Measurements from ENCODE around the gene PSD.

Gene PSD

GRCh38 chr10:102384606-102385429, 33.8 kb downstream of the PSD start:
- DNase-seq (ENCODE audit: low read depth) = no peak

GRCh38 chr10:102384053-102384452, 34.5 kb downstream of the PSD start:
- no peak for DNase-seq (ENCODE audit: low read depth)

DNA sequence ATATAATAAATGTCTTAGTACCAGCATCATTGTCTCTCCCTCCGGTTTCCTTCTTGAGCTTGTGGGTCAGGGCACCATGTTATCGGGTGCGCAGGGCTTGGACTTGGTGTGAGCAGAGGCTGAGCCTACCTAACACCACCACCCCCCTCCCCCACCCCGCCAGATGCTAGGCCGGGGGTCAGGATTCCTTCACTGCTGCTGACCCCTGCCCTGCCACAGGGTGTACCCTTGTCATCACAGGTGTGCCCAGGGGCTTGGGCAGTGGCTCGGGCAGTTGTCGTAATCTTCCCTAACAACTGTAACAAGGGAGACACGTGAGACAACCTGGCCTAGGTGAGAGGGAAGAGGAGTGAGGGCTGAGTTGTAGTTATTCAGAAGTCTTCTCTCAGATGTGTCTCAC, 35.7 kb downstream of the PSD start:
- DNase-seq (ENCODE audit: low read depth) = no peak

DNA sequence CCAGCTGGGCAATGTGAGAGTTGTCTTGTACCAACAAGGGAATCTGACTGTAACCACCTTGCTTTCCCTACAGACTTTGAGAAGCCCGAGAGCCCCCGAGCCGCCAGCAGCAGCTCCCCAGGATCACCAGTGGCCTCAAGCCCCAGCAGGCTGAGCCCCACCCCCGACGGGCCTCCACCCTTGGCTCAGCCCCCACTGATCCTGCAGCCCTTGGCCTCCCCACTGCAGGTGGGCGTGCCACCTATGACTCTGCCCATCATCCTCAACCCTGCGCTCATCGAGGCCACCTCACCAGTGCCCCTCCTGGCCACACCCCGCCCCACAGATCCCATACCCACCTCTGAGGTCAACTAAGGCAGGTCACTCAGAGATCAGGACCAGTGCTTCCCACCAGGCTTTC, 36.6 kb downstream of the PSD start:
- no peak for DNase-seq (ENCODE audit: low read depth)

DNA sequence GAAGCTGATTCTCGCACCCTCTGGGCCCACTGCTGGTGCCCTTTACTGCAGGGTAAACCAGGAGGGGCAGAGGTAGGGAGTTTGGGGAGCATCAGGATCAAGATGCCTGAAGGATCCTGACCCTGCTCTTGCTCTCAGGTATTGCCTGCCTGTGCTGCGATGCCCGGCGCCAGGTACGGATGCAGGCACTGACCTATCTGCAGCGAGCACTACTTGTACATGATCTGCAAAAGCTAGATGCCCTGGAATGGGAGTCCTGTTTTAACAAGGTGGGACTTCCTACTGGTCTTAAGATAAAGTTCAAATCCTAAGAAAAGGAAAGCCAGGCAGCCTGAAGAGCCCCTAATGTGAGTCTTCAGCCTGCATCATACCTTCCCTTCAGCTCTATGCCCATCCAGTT, 39.2 kb downstream of the PSD start:
- DNase-seq (ENCODE audit: low read depth) = no peak

GRCh38 chr10:102376901-102377300, 41.7 kb downstream of the PSD start:
- DNase-seq (ENCODE audit: low read depth) = no peak

DNA sequence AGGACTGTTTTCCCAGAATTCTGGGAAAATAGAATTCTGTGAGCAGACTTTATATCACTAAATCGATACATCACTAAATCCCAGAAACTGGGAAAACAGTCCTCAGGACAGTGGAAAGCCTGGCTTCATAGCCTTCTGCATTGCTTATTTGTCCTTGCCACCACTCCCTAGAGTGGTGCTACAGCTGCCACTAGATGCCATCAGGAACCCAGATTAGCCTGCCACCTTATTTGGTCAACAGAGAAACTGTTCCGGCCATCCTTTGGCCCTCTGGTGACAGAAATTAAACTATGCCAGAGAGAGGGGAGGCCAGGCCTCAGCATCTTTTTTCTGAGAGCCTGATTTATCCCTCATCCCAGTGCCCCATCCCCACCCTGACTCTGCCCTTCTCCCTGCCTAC, 42.7 kb downstream of the PSD start:
- DNase-seq (ENCODE audit: low read depth) = no peak

DNA sequence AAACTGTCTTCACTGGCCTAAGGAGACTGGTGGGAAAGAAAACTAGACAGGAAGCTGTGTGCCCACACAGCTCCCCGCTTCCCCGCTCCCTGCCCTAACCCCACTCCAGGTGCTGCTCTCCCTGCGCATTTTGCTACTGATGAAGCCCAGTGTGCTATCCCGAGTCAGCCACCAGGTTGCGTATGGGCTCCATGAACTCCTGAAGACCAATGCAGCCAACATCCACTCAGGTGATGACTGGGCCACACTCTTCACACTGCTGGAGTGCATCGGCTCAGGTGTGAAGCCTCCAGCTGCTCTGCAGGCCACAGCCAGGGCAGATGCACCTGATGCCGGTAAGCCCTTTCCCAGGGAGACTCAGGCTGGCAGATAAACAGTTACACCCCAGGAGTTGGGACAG, 43.3 kb downstream of the PSD start:
- no peak for DNase-seq (ENCODE audit: low read depth)

GRCh38 chr10:102371295-102371694, 47.3 kb downstream of the PSD start:
- DNase-seq (ENCODE audit: low read depth) = no peak

DNA sequence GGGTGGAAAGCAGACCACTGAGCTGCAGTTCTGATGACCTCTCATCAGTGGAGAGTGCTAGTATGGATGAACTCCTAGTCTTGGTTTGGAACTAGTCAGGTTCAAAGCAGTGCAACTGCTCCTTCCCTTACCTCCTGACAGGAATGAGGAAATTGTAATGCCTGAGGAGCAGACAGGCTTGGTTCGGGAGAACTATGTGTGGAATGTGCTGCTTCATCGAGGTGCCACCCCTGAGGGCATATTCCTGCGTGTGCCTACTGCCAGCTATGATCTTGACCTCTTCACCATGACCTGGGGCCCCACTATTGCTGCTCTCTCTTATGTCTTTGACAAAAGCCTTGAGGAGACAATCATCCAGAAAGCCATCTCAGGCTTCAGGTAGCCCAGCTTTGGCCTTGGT, 50.5 kb downstream of the PSD start:
- DNase-seq (ENCODE audit: low read depth) = no peak

GRCh38 chr10:102367441-102367840, 51.1 kb downstream of the PSD start:
- no peak for DNase-seq (ENCODE audit: low read depth)

GRCh38 chr10:102358712-102359382, 59.7 kb downstream of the PSD start:
- DNase-seq (ENCODE audit: low read depth) = no peak

DNA sequence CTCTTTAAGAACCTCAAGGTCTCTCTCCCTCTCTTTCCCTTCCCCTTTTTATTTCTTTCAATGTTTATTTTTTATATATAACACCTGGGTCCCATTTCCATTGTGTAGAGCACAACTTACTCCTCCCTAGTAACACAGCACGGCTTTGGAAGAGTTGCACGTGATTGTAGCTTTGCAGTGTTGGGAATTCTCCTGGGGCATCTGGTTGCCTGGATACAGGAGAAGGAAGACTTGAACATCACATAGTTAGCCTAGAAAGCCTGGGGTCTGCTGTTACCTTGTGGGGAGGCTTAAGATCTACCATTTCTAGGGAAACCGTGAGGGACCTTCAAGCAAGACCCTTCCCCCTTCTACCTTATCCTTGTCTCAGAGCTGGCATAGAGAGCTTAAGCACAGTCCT, 64.1 kb downstream of the PSD start:
- DNase-seq (ENCODE audit: low read depth) = no peak

Measured in activated T-cell treated with anti-CD3 and anti-CD28 coated beads for 1 hour (primary cell).